ENCODE results near the gene ASIC2. TPM values are rescaled to one million over a fixed set of nuclear protein-coding genes. Genes with fewer than 3 reads are reported as not detected.

ASIC2 gene
- total and polyA plus RNA-seq, 9 of the 15 experiments (the other 6 are each of a cell fraction or from before 2014, with no cell fraction given) = not detected

GRCh38 chr17:32971171-32971570 lies 321.9 kb downstream of the ASIC2 start (continued):
- TF ChIP-seq, protein P1, sequence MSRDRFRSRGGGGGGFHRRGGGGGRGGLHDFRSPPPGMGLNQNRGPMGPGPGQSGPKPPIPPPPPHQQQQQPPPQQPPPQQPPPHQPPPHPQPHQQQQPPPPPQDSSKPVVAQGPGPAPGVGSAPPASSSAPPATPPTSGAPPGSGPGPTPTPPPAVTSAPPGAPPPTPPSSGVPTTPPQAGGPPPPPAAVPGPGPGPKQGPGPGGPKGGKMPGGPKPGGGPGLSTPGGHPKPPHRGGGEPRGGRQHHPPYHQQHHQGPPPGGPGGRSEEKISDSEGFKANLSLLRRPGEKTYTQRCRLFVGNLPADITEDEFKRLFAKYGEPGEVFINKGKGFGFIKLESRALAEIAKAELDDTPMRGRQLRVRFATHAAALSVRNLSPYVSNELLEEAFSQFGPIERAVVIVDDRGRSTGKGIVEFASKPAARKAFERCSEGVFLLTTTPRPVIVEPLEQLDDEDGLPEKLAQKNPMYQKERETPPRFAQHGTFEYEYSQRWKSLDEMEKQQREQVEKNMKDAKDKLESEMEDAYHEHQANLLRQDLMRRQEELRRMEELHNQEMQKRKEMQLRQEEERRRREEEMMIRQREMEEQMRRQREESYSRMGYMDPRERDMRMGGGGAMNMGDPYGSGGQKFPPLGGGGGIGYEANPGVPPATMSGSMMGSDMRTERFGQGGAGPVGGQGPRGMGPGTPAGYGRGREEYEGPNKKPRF (IDR thresholded peaks at IDR 0.05; ENCODE audit: low read depth, low read length) = no peak
- TF ChIP-seq ZNF253 (CRISPR knock-in tag; conservative IDR thresholded peaks at IDR 0.05) = no peak
- no peak for TF ChIP-seq ZNF77 (CRISPR knock-in tag; IDR thresholded peaks at IDR 0.05)
- TF ChIP-seq ARHGAP35 (IDR thresholded peaks at IDR 0.05; ENCODE audit: partially characterized antibody) = no peak
- TF ChIP-seq SMAD3 (CRISPR knock-in tag; conservative IDR thresholded peaks at IDR 0.05) = 0 out of 2 replicates have a peak, but pooled peaks have one; percentile 26
- peak in 1 of 2 experiments; percentile 67; a peak in 1 of 3 replicates for TF ChIP-seq CBX3 (IDR thresholded peaks at IDR 0.05; ENCODE audit: borderline replicate concordance in 1 of 2, low read length in 2 of 2)
- peak; percentile 83 for TF ChIP-seq FOSL1 (tag; conservative IDR thresholded peaks at IDR 0.05)
- TF ChIP-seq DPF2 (IDR thresholded peaks at IDR 0.05) = peak; percentile 86
- TF ChIP-seq WHSC1 (IDR thresholded peaks at IDR 0.05; ENCODE audit: low read length) = no peak
- TF ChIP-seq, protein P2, sequence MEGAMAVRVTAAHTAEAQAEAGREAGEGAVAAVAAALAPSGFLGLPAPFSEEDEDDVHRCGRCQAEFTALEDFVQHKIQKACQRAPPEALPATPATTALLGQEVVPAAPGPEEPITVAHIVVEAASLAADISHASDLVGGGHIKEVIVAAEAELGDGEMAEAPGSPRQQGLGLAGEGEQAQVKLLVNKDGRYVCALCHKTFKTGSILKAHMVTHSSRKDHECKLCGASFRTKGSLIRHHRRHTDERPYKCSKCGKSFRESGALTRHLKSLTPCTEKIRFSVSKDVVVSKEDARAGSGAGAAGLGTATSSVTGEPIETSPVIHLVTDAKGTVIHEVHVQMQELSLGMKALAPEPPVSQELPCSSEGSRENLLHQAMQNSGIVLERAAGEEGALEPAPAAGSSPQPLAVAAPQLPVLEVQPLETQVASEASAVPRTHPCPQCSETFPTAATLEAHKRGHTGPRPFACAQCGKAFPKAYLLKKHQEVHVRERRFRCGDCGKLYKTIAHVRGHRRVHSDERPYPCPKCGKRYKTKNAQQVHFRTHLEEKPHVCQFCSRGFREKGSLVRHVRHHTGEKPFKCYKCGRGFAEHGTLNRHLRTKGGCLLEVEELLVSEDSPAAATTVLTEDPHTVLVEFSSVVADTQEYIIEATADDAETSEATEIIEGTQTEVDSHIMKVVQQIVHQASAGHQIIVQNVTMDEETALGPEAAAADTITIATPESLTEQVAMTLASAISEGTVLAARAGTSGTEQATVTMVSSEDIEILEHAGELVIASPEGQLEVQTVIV (CRISPR knock-in tag; IDR thresholded peaks at IDR 0.05; ENCODE audit: borderline replicate concordance) = no peak
- no peak for TF ChIP-seq ILF3 (IDR thresholded peaks at IDR 0.05; ENCODE audit: borderline replicate concordance)
- TF ChIP-seq ZNF431 (CRISPR knock-in tag; IDR thresholded peaks at IDR 0.05) = no peak
- 0 out of 2 replicates have a peak, but pooled peaks have one; percentile 33 for TF ChIP-seq SMAD4 (CRISPR knock-in tag; conservative IDR thresholded peaks at IDR 0.05)
- TF ChIP-seq KDM1A (IDR thresholded peaks at IDR 0.05) = peak; percentile 57 to 76
- TF ChIP-seq PHB2 (IDR thresholded peaks at IDR 0.05; ENCODE audit: low read depth) = peak; percentile 17; the same call in 1 of the 2 replicates
- no peak for TF ChIP-seq NR4A1 (CRISPR knock-in tag; IDR thresholded peaks at IDR 0.05)
- 0 out of 2 replicates have a peak, but pooled peaks have one; percentile 51 for TF ChIP-seq NR4A1 (tag; IDR thresholded peaks at IDR 0.05)
- TF ChIP-seq NFATC3 (IDR thresholded peaks at IDR 0.05) = no peak
- 0 out of 2 replicates have a peak, but pooled peaks have one; percentile 20 for TF ChIP-seq DMBX1 (CRISPR knock-in tag; IDR thresholded peaks at IDR 0.05; ENCODE audit: borderline replicate concordance)
- TF ChIP-seq SRF (CRISPR knock-in tag; IDR thresholded peaks at IDR 0.05) = peak in 1 of 2 experiments; percentile 6; a peak in 1 of 4 replicates
- TF ChIP-seq NFE2L1 (tag; IDR thresholded peaks at IDR 0.05; ENCODE audit: borderline replicate concordance, low read depth) = no peak
- no peak for TF ChIP-seq ZNF561 (CRISPR knock-in tag; conservative IDR thresholded peaks at IDR 0.05)
- TF ChIP-seq ZNF395 (CRISPR knock-in tag; IDR thresholded peaks at IDR 0.05) = peak; percentile 87
- no peak for TF ChIP-seq NR2F6 (CRISPR knock-in tag; IDR thresholded peaks at IDR 0.05)
